ENCODE results near the gene FASN. TPM values are rescaled to one million over a fixed set of nuclear protein-coding genes. Genes with fewer than 3 reads are reported as not detected.

FASN gene
- total RNA-seq, 6 experiments from 2014 or later: 108 to 138 (median 112) TPM

GRCh38 chr17:82035956-82036633 lies 61.9 kb downstream of the FASN start:
- no peak for TF ChIP-seq CTCF (IDR thresholded peaks at IDR 0.05)
- Mint-ChIP-seq H3K36me3 (ENCODE audit: low read depth) (peaks cover 6% of the 10 kb centered on the region; the same call in 1 of the 2 replicates), H3K4me1 (ENCODE audit: low read depth) (peaks cover 10% of the 10 kb centered on the region), H3K4me3 (peak overlapping the region; percentile 86), H3K27ac (no peak overlapping the region), H3K9me3 (no peaks in the 10 kb centered on the region), H3K27me3 (ENCODE audit: insufficient read depth) (no peaks in the 10 kb centered on the region)
- no peak for DNase-seq

- H3K27ac Mint-ChIP-seq: no peak overlapping the region
Observed at GRCh38 chr17:82035488-82035887, 62.5 kb downstream of the FASN start.

GRCh38 chr17:82034371-82035011 lies 63.5 kb downstream of the FASN start:
- Mint-ChIP-seq H3K9me3 (no peaks in the 10 kb centered on the region), H3K27me3 (ENCODE audit: insufficient read depth) (peaks cover 2% of the 10 kb centered on the region; the same call in 1 of the 2 replicates), H3K36me3 (ENCODE audit: low read depth) (peaks cover 6% of the 10 kb centered on the region; the same call in 1 of the 2 replicates), H3K4me3 (no peak overlapping the region), H3K4me1 (ENCODE audit: low read depth) (peaks cover 7% of the 10 kb centered on the region), H3K27ac (no peak overlapping the region)
- no peak for DNase-seq
- TF ChIP-seq CTCF (IDR thresholded peaks at IDR 0.05): no peak

More at GRCh38 chr17:82035488-82035887, 62.5 kb downstream of the FASN start:
- no peak for DNase-seq
- Mint-ChIP-seq H3K9me3 (no peaks in the 10 kb centered on the region), H3K36me3 (ENCODE audit: low read depth) (peaks cover 6% of the 10 kb centered on the region; the same call in 1 of the 2 replicates), H3K27me3 (ENCODE audit: insufficient read depth) (no peaks in the 10 kb centered on the region), H3K4me3 (no peak overlapping the region), H3K4me1 (ENCODE audit: low read depth) (peaks cover 7% of the 10 kb centered on the region)
- TF ChIP-seq CTCF (IDR thresholded peaks at IDR 0.05): no peak

- H3K4me3 Mint-ChIP-seq: no peak overlapping the region
Observed at GRCh38 chr17:82033359-82034085, 64.5 kb downstream of the FASN start.

More at GRCh38 chr17:82033359-82034085, 64.5 kb downstream of the FASN start:
- Mint-ChIP-seq H3K27me3 (ENCODE audit: insufficient read depth) (peaks cover 4% of the 10 kb centered on the region; the same call in 1 of the 2 replicates), H3K9me3 (no peaks in the 10 kb centered on the region), H3K36me3 (ENCODE audit: low read depth) (peaks cover 6% of the 10 kb centered on the region; the same call in 1 of the 2 replicates), H3K4me1 (ENCODE audit: low read depth) (peaks cover 7% of the 10 kb centered on the region), H3K27ac (no peak overlapping the region)
- DNase-seq: no peak
- no peak for TF ChIP-seq CTCF (IDR thresholded peaks at IDR 0.05)

All from HFFc6 (cell line).